ENCODE results near the gene IDH3G. TPM values are rescaled to one million over a fixed set of nuclear protein-coding genes. Genes with fewer than 3 reads are reported as not detected.

IDH3G gene
- total RNA-seq, 1 donor from 2014 or later: 80.6 TPM

DNA sequence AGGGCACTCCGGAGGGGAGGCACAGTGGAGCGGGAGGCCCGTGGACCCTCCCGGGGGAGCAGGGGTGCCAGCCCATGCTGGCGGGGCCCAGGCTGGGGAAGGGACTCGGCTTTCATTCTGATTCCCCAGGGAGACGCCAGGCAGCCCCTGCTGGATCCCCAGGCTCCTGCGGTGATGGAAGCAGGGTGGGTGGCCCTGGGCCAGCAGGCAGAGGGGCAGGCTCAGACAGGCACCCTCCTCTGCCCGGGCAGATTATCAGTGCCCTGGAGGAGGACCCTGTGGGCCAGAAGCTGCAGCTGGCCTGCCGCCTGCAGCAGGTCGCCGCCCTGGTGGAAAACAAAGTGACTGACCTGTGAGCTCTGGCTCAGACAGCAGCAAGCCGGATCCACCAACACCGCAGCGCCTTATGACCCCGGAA is 15.5 kb downstream of the IDH3G start:
- Histone ChIP-seq H3K36me3 (ENCODE audit: control insufficient read depth, insufficient read depth, low read length) (no peaks in the 10 kb centered on the region), H3K4me3 (ENCODE audit: low read depth, low read length) (no peak overlapping the region), H3K27me3 (ENCODE audit: control insufficient read depth, insufficient read depth, low read length) (no peaks in the 10 kb centered on the region)
- TF ChIP-seq, protein P1, sequence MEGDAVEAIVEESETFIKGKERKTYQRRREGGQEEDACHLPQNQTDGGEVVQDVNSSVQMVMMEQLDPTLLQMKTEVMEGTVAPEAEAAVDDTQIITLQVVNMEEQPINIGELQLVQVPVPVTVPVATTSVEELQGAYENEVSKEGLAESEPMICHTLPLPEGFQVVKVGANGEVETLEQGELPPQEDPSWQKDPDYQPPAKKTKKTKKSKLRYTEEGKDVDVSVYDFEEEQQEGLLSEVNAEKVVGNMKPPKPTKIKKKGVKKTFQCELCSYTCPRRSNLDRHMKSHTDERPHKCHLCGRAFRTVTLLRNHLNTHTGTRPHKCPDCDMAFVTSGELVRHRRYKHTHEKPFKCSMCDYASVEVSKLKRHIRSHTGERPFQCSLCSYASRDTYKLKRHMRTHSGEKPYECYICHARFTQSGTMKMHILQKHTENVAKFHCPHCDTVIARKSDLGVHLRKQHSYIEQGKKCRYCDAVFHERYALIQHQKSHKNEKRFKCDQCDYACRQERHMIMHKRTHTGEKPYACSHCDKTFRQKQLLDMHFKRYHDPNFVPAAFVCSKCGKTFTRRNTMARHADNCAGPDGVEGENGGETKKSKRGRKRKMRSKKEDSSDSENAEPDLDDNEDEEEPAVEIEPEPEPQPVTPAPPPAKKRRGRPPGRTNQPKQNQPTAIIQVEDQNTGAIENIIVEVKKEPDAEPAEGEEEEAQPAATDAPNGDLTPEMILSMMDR (IDR thresholded peaks at IDR 0.05; ENCODE audit: insufficient read depth, low read length, poor library complexity, severe bottlenecking): no peak
- DNase-seq (ENCODE audit: low read depth): no peak

DNA sequence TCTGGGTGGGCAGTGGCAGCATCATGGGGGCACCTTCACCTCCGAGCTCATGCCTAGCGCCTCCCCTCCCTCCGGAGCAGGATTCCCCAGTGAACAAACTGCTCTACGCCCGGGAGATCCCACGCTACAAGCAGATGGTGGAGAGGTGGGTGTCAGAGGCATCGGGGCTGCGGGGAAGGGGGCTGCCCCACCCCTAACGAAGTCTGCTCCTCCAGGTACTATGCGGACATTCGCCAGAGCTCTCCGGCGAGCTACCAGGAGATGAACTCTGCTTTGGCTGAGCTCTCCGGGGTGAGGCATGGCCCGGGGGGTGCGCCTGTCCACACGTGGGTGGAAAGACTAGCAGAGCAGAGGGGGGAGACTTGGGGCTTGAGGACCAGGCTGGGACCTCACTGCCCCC is 16.0 kb downstream of the IDH3G start:
- Histone ChIP-seq H3K27me3 (ENCODE audit: control insufficient read depth, insufficient read depth, low read length) (no peaks in the 10 kb centered on the region), H3K36me3 (ENCODE audit: control insufficient read depth, insufficient read depth, low read length) (no peaks in the 10 kb centered on the region), H3K4me3 (ENCODE audit: low read depth, low read length) (no peak overlapping the region)
- DNase-seq (ENCODE audit: low read depth): no peak
- TF ChIP-seq, protein P1 (IDR thresholded peaks at IDR 0.05; ENCODE audit: insufficient read depth, low read length, poor library complexity, severe bottlenecking): no peak

DNA sequence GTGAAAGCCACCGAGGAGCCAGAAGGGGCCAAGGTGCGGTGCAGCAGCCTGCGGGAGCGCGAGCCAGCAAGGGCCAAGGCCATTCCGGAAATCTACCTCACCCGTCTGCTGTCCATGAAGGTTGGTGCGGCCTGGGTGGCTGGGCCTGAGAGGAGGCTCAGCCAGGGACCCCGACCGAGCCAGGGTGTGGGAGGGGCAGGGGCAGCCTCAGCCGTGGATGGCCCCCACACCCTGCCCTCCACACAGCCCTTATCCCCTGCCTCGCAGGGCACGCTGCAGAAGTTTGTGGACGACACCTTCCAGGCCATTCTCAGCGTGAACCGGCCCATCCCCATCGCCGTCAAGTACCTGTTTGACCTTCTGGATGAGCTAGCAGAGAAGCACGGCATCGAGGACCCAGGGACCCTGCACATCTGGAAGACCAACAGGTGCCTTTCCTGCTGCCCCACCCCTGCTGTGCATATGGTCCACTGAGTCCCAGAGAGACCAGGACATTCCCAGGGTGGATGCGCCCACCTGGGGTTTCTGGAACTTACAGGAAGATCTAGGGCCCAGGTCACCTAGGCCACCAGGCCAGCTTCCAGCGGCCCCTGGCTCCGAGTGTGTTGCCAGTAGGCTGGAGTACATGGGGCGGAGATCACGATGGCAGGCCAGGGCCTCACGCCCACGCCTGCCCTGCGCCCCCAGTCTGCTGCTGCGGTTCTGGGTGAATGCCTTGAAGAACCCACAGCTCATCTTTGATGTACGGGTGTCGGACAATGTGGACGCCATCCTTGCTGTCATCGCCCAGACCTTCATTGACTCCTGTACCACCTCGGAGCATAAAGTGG is 16.7 kb downstream of the IDH3G start:
- TF ChIP-seq, protein P1 (IDR thresholded peaks at IDR 0.05; ENCODE audit: insufficient read depth, low read length, poor library complexity, severe bottlenecking): no peak
- no peak for DNase-seq (ENCODE audit: low read depth)
- no peak overlapping the region for H3K4me3 ChIP-seq (ENCODE audit: low read depth, low read length)
- H3K36me3 ChIP-seq (ENCODE audit: control insufficient read depth, insufficient read depth, low read length): no peaks in the 10 kb centered on the region
- H3K27me3 ChIP-seq (ENCODE audit: control insufficient read depth, insufficient read depth, low read length): no peaks in the 10 kb centered on the region

- TF ChIP-seq, protein P1 (IDR thresholded peaks at IDR 0.05; ENCODE audit: insufficient read depth, low read length, poor library complexity, severe bottlenecking): no peak
- H3K4me3 ChIP-seq (ENCODE audit: low read depth, low read length): no peak overlapping the region
- H3K36me3 ChIP-seq (ENCODE audit: control insufficient read depth, insufficient read depth, low read length): no peaks in the 10 kb centered on the region
- H3K27me3 ChIP-seq (ENCODE audit: control insufficient read depth, insufficient read depth, low read length): no peaks in the 10 kb centered on the region
- no peak for DNase-seq (ENCODE audit: low read depth)
These were observed 17.5 kb downstream of the IDH3G start for GRCh38 chrX:153776611-153777045.

DNA sequence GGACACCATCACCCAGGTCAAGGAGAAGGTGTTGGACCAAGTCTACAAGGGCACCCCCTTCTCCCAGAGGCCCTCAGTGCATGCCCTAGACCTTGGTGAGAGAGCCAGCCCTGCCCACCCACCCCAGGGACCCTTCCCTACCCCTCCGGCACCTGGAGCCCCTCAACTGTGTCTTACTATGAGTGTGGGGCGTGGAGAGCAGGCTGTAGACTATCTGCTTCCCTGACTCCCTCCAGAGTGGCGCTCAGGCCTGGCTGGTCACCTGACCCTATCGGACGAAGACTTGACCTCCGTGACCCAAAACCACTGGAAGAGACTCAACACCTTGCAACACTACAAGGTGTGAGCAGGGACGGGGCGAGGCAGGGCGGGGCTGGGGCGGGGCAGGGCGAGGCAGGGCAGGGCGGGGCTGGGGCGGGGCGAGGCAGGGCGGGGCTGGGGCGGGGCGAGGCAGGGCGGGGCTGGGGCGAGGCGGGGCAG is 18.0 kb downstream of the IDH3G start:
- Histone ChIP-seq H3K4me3 (ENCODE audit: low read depth, low read length) (no peak overlapping the region), H3K27me3 (ENCODE audit: control insufficient read depth, insufficient read depth, low read length) (no peaks in the 10 kb centered on the region), H3K36me3 (ENCODE audit: control insufficient read depth, insufficient read depth, low read length) (no peaks in the 10 kb centered on the region)
- no peak for DNase-seq (ENCODE audit: low read depth)
- TF ChIP-seq, protein P1 (IDR thresholded peaks at IDR 0.05; ENCODE audit: insufficient read depth, low read length, poor library complexity, severe bottlenecking): no peak

Data from kidney epithelial cell (primary cell).